K562 (cell line): ENCODE results near the gene TRMT1L. TPM values are rescaled to one million over a fixed set of nuclear protein-coding genes. Genes with fewer than 3 reads are reported as not detected.

Experiments used
- BRCA1 ChIP-seq, 2 experiments: fragments of 450-650 bp in 1 of 2; sonication (generic) in 1 of 2; formaldehyde crosslinking in 1 of 2; IDR thresholded peaks; 2 replicates each; pipeline versions ENCODE4 v1.5.0 to v1.6.1; 2017 to 2020; ENCODE audit warnings: mild to moderate bottlenecking in 1 of 2, missing genetic modification reagents in 1 of 2
- DMBX1 ChIP-seq: fragments of 250-450 bp; sonication (Bioruptor Pico); IDR thresholded peaks from 2 replicates; pipeline ENCODE4 v1.8.0; 2022; ENCODE audit warnings: inconsistent platforms, mild to moderate bottlenecking, moderate library complexity, borderline replicate concordance
- GABPB1 ChIP-seq: sonication (generic); formaldehyde crosslinking; IDR thresholded peaks from 2 replicates; pipeline ENCODE4 v1.8.0; 2022; ENCODE audit warnings: mild to moderate bottlenecking, missing genetic modification reagents
- NEUROD1 ChIP-seq: fragments of 150-350 bp; IDR thresholded peaks from 2 replicates; pipeline ENCODE4 v1.6.1; 2014; ENCODE audit warnings: borderline replicate concordance, low read length, low read depth; ENCODE audit not compliant: partially characterized antibody
- NFE2 ChIP-seq: IDR thresholded peaks from 2 replicates; pipeline ENCODE4 v1.6.1; 2014; ENCODE audit warnings: antibody characterized with exemption, low read depth
- POLR2AphosphoS2 ChIP-seq: IDR thresholded peaks from 2 replicates; pipeline ENCODE4 v1.6.1; 2012; ENCODE audit warnings: low read length, improper control_type of control experiment
- PRMT5 ChIP-seq: sonication (generic); formaldehyde crosslinking; IDR thresholded peaks from 2 replicates; pipeline ENCODE4 v1.5.0; 2020; ENCODE audit warnings: missing genetic modification reagents
- RB1 ChIP-seq: fragments of 450-650 bp; IDR thresholded peaks from 2 replicates; pipeline ENCODE4 v1.6.1; 2017; ENCODE audit warnings: low read depth, mild to moderate bottlenecking
- RNF2 ChIP-seq: sonication (generic); IDR thresholded peaks from 2 replicates; pipeline ENCODE4 v1.6.1; 2016
- SMARCE1 ChIP-seq: fragments of 450-650 bp; IDR thresholded peaks from 2 replicates; pipeline ENCODE4 v1.7.1; 2016; ENCODE audit warnings: mild to moderate bottlenecking
- TSC22D4 ChIP-seq: fragments of 450-650 bp; IDR thresholded peaks from 2 replicates; pipeline ENCODE4 v1.6.1; 2016; ENCODE audit warnings: missing genetic modification characterization, missing biosample characterization, control low read depth
- ZNF224 ChIP-seq: sonication (generic); formaldehyde crosslinking; IDR thresholded peaks from 2 replicates; pipeline ENCODE4 v1.8.0; 2022; ENCODE audit warnings: mild to moderate bottlenecking, missing genetic modification reagents
- ZNF785 ChIP-seq: fragments of 250-450 bp; sonication (Bioruptor Pico); IDR thresholded peaks from 2 replicates; pipeline ENCODE4 v1.4.0; 2020; ENCODE audit warnings: mild to moderate bottlenecking
- polyA plus RNA-seq, 8 experiments: library from polyadenylated mRNA; depleted of rRNA in 4 of 8; stranded (reverse) in 5 of 8; unstranded in 3 of 8; fragments of >200 nt; fragmentation: Nextera tagmentation in 2 of 8; fragmentation: Illumina TruSeq in 1 of 8; extraction: Ambion mirVana in 2 of 8; extraction: Trizol in 1 of 8; gene quantifications; 2 replicates each; pipeline versions ENCODE4 v1.2.1 to v1.2.3, GENCODE V29; 2011 to 2014; ENCODE audit warnings: inconsistent platforms in 1 of 8, missing spikeins in 1 of 8
- total RNA-seq, 7 experiments: library from RNA; depleted of rRNA in 6 of 7; stranded (reverse); fragments of >200 nt in 6 of 7; fragmentation: Illumina TruSeq in 2 of 7; extraction: Trizol in 2 of 7; gene quantifications; 2 replicates each; pipeline versions ENCODE4 v1.2.1 to v1.2.3, GENCODE V29; 2011 to 2021; ENCODE audit warnings: low replicate concordance in 1 of 7
- TF ChIP-seq, protein P1 (sequence below): fragments of 250-450 bp; sonication (Bioruptor Pico); IDR thresholded peaks from 2 replicates; pipeline ENCODE4 v1.5.0; 2022; ENCODE audit warnings: mild to moderate bottlenecking
- TF ChIP-seq, protein P2 (sequence below), 3 experiments: fragments of 200-800 bp in 1 of 3; sonication (Bioruptor generic) in 1 of 3; sonication (generic) in 1 of 3; formaldehyde crosslinking in 1 of 3; IDR thresholded peaks; 2 replicates each; pipeline versions ENCODE4 v1.6.1 to v1.8.0; 2016 to 2022; ENCODE audit warnings: mild to moderate bottlenecking in 2 of 3, missing compliant biosample characterization in 2 of 3, missing genetic modification characterization in 2 of 3, missing genetic modification reagents in 1 of 3
- TF ChIP-seq, protein P3 (sequence below): fragments of 250-450 bp; sonication (Bioruptor Pico); IDR thresholded peaks from 2 replicates; pipeline ENCODE4 v1.4.0; 2020; ENCODE audit warnings: mild to moderate bottlenecking, moderate library complexity
- TF ChIP-seq, protein P4 (sequence below), 2 experiments: fragments of 450-650 bp; conservative IDR thresholded peaks; 2 replicates each; pipeline ENCODE4 v1.6.1; 2017; ENCODE audit warnings: mild to moderate bottlenecking in 2 of 2, moderate library complexity in 2 of 2
- TF ChIP-seq, protein P5 (sequence below): IDR thresholded peaks from 2 replicates; pipeline ENCODE4 v1.6.1; 2011; ENCODE audit warnings: borderline replicate concordance, low read depth, mild to moderate bottlenecking, moderate library complexity, low read length; ENCODE audit not compliant: insufficient read depth, poor library complexity, severe bottlenecking

TRMT1L gene
- total and polyA plus RNA-seq, 9 of the 15 experiments (the other 6 are each of a cell fraction or from before 2014, with no cell fraction given), result 6.4 to 88.9 (median 32.9) TPM

DNA sequence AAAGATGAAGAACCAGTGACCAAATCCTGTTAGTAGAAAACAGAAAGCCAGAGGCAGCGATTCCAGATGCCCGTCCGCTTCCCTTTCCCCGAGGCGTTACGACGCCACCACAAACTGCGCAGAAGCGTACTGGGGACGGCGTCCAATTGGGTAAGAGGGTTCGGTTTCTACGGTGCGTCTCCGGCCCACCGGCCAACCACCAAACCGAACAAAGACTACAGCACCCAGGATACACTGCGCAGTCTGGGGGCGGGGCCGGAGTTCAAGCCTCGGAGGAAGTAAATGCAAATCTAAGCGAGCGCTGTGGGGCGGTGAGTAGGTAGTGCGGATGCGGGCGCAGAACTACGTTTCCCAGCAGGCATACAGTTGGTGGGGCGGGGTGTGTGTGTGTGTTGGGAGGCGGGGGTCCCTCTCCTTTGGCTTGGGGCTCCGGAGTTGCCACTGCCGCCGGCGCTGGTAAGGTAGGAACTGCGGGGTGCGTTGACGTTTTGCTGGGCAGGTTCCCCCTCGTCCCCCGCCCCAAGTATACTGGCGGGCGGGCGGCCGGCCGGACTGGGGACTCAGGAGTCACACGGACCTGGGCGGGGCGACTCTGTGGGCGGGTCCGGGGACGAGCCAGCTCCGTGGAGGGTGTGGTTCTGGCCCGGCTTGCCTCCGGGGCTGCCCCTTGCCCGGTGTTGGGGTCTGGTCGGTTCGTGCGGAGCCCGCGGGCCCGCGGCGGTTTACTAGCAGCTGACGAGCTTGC is at the start of gene TRMT1L, which contains the start of gene SWT1 (continued):
- TF ChIP-seq BRCA1 (IDR thresholded peaks at IDR 0.05), result no peak
- no peak for TF ChIP-seq BRCA1 (CRISPR knock-in tag; IDR thresholded peaks at IDR 0.05)
- TF ChIP-seq, protein P1, sequence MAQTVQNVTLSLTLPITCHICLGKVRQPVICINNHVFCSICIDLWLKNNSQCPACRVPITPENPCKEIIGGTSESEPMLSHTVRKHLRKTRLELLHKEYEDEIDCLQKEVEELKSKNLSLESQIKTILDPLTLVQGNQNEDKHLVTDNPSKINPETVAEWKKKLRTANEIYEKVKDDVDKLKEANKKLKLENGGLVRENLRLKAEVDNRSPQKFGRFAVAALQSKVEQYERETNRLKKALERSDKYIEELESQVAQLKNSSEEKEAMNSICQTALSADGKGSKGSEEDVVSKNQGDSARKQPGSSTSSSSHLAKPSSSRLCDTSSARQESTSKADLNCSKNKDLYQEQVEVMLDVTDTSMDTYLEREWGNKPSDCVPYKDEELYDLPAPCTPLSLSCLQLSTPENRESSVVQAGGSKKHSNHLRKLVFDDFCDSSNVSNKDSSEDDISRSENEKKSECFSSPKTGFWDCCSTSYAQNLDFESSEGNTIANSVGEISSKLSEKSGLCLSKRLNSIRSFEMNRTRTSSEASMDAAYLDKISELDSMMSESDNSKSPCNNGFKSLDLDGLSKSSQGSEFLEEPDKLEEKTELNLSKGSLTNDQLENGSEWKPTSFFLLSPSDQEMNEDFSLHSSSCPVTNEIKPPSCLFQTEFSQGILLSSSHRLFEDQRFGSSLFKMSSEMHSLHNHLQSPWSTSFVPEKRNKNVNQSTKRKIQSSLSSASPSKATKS (CRISPR knock-in tag), result no peak
- peak; percentile 60; the same call in 1 of the 2 replicates for TF ChIP-seq POLR2AphosphoS2
- TF ChIP-seq GABPB1 (CRISPR knock-in tag), result peak; percentile 94
- TF ChIP-seq, protein P2, sequence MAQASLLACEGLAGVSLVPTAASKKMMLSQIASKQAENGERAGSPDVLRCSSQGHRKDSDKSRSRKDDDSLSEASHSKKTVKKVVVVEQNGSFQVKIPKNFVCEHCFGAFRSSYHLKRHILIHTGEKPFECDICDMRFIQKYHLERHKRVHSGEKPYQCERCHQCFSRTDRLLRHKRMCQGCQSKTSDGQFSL (CRISPR knock-in tag; IDR thresholded peaks at IDR 0.05), result no peak
- TF ChIP-seq, protein P2 (tag; IDR thresholded peaks at IDR 0.05), result no peak
- TF ChIP-seq NEUROD1, result no peak
- no peak for TF ChIP-seq PRMT5 (CRISPR knock-in tag)
- TF ChIP-seq ZNF785 (CRISPR knock-in tag), result no peak
- no peak for TF ChIP-seq TSC22D4 (tag)
- no peak; the same call in 1 of the 2 replicates for TF ChIP-seq ZNF224 (CRISPR knock-in tag)
- peak; percentile 49; the same call in 1 of the 2 replicates for TF ChIP-seq RB1
- 0 out of 2 replicates have a peak, but pooled peaks have one; percentile 7 for TF ChIP-seq SMARCE1
- no peak for TF ChIP-seq DMBX1
- no peak for TF ChIP-seq RNF2
- TF ChIP-seq, protein P3, sequence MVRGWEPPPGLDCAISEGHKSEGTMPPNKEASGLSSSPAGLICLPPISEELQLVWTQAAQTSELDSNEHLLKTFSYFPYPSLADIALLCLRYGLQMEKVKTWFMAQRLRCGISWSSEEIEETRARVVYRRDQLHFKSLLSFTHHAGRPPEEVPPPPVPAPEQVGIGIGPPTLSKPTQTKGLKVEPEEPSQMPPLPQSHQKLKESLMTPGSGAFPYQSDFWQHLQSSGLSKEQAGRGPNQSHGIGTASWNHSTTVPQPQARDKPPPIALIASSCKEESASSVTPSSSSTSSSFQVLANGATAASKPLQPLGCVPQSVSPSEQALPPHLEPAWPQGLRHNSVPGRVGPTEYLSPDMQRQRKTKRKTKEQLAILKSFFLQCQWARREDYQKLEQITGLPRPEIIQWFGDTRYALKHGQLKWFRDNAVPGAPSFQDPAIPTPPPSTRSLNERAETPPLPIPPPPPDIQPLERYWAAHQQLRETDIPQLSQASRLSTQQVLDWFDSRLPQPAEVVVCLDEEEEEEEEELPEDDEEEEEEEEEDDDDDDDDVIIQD (CRISPR knock-in tag), result no peak
- TF ChIP-seq, protein P4, sequence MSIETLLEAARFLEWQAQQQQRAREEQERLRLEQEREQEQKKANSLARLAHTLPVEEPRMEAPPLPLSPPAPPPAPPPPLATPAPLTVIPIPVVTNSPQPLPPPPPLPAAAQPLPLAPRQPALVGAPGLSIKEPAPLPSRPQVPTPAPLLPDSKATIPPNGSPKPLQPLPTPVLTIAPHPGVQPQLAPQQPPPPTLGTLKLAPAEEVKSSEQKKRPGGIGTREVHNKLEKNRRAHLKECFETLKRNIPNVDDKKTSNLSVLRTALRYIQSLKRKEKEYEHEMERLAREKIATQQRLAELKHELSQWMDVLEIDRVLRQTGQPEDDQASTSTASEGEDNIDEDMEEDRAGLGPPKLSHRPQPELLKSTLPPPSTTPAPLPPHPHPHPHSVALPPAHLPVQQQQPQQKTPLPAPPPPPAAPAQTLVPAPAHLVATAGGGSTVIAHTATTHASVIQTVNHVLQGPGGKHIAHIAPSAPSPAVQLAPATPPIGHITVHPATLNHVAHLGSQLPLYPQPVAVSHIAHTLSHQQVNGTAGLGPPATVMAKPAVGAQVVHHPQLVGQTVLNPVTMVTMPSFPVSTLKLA (conservative IDR thresholded peaks at IDR 0.05), result peak; percentile 76 to 89
- TF ChIP-seq NFE2, result 0 out of 2 replicates have a peak, but pooled peaks have one; percentile 18
- TF ChIP-seq, protein P5, sequence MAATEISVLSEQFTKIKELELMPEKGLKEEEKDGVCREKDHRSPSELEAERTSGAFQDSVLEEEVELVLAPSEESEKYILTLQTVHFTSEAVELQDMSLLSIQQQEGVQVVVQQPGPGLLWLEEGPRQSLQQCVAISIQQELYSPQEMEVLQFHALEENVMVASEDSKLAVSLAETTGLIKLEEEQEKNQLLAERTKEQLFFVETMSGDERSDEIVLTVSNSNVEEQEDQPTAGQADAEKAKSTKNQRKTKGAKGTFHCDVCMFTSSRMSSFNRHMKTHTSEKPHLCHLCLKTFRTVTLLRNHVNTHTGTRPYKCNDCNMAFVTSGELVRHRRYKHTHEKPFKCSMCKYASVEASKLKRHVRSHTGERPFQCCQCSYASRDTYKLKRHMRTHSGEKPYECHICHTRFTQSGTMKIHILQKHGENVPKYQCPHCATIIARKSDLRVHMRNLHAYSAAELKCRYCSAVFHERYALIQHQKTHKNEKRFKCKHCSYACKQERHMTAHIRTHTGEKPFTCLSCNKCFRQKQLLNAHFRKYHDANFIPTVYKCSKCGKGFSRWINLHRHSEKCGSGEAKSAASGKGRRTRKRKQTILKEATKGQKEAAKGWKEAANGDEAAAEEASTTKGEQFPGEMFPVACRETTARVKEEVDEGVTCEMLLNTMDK, result no peak
